GM15510 (cell line): Measurements from ENCODE around the gene CA6.

ENCODE experiments used
- POLR2A ChIP-seq: IDR thresholded peaks from 3 replicates; pipeline ENCODE4 v1.6.1; 2011; ENCODE audit warnings: borderline replicate concordance; ENCODE audit not compliant: insufficient read length; ENCODE audit errors: extremely low read depth

CA6 gene

DNA sequence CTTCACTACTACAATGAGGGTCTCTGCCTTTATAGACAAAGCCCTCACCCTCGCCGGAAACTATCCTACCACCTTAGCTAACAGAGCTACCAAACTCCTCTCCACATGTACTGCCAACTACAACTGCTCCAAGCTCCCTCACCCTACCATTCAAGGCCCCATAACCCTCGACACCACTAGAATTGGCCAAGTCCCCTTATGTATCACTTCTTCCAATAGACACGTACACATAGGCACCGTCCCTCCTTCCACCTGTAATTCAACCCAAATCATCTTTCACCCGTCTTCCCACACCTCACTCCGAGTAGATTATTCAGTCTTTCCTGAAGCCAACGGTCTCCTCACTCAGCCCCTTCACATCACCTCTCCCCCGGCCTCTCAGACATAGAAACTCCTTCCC lies 19.7 kb upstream of the CA6 start:
- TF ChIP-seq POLR2A, result no peak

DNA sequence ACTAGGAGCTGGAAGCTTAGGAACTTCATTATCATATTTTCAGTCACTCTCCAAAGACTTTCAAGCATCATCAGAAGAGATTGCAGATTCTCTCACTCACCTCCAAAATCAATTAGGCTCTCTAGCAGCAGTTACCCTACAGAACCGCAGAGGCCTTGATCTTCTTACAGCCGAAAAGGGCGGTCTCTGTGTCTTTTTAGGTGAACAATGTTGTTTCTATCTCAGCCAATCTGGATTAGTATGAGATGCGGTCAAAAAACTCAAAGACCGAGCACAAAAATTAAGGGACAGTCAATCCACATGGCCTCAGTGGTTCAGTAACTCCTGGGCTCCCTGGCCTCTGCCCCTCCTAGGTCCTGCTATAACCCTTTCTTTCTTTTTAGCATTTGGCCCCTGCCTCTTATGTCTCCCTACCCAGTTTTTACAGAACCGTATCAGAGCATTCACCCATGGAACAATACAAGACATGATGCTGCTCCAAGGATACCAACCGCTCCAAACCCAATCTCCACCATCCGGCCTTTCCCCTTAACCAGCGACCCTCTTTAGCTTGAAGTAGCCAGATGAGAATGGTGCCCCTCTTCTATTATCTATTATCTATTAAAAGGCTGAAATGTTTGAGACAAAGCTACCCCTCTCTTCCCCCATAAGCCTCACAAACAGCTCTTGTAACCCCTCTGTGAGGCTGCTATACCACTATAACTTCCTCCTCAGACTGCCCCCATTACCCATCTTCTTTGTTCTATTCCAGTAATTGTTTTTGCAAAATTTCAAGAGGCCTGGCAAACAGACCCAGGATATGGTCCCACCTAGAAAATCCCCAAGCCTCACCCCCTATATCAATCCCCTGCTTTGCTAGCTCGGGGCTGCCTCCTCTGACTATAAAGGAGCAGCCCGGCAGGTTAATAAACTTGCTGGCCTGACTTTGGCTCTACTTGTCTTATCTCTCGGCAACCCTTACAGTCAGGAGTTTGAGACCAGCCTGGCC lies 18.7 kb upstream of the CA6 start:
- TF ChIP-seq POLR2A, result no peak

DNA sequence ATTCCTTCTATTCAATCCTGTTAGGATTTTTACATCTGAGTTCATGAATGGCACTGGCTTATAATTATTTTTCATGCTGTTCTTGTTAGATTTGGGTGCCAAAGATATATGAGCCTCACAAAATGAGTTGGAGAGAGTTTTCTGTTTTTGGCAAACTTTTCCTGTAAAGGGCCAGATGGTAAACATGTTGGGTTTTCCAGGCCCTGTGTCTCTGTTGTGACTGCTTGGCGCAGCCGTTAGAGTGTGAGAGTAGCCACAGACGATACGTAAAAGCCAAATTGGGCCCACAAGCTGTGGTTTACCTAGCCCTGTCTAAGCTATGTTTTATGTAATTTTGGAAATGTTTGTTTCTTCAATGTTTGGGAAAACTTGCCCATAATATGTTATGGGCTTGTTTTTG lies 15.6 kb upstream of the CA6 start:
- TF ChIP-seq POLR2A, result no peak

DNA sequence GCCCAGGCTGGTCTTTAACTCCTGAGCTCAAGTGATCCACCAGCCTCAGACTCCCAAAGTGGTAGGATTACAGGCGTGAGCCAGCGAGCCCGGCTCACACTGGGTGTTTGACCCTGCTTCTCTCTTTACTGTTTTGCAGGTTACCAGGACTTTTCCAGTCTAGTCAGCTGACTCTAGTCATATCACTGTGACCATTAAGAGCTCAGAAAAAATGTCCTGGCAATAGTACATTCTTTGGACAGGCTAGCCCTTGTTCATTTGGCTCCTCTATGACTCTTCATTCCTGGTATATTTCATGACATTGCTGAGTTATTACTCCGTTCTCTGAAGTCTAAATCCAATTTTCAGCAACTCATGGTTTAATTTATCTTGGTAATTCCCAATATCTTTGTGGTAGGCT lies 8.0 kb upstream of the CA6 start:
- no peak for TF ChIP-seq POLR2A

DNA sequence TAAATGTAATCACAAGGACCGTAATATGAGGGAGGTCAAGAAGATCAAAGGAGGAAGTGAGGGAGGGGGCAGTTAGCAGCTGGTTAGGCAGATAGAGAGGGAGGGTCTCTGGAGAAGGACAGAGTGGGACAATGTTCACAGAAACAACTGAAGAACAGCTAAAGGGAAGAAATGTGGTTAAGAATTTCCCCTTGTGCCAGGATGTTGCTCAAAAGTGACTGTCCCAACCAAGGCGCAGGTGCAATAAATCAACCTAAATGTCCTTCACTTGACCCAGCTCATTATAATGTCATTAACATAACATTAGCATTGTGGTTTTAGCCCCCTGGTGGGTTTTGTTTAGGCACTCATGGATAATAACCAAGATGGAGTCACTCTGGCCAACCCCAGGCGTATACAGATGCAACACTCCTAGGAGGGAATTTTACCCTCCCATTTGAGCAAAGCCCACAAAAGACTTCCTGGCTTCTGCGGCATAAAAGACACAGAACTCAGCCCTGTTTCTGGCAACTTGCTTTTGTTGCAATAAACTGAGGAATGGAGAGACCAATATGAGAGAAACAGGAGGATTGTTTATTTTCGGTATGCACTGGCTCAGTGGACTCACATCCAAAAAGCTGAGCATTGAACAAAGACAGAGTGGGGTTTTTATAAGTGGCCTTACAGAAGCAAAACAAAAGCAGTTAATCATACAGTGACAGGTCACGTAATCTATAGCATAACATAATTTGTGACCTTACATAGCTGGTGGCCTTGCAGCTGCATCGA lies 7.3 kb upstream of the CA6 start:
- no peak for TF ChIP-seq POLR2A

DNA sequence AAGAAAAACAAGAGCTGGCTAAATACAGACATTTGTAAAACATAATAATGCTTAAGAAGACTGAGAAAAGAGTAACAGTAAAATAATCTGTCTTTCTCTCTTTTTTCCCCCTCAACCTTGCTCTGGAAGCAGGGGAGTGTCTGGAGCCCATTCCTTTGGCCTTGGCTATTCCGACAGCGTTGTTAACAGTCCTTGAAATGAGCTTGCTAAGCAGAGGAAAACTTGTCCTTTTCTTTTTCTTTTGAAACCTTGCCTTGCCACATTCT lies 6.7 kb upstream of the CA6 start:
- TF ChIP-seq POLR2A, result no peak

GRCh38 chr1:8939362-8939995 lies 6.2 kb upstream of the CA6 start:
- no peak for TF ChIP-seq POLR2A

- TF ChIP-seq POLR2A, result no peak
Measured at GRCh38 chr1:8941906-8942305, 3.8 kb upstream of the CA6 start.

GRCh38 chr1:8943498-8944405 lies 1.9 kb upstream of the CA6 start:
- TF ChIP-seq POLR2A, result no peak

- TF ChIP-seq POLR2A, result no peak
Measured at GRCh38 chr1:8947127-8947691, 1.5 kb downstream of the CA6 start.

DNA sequence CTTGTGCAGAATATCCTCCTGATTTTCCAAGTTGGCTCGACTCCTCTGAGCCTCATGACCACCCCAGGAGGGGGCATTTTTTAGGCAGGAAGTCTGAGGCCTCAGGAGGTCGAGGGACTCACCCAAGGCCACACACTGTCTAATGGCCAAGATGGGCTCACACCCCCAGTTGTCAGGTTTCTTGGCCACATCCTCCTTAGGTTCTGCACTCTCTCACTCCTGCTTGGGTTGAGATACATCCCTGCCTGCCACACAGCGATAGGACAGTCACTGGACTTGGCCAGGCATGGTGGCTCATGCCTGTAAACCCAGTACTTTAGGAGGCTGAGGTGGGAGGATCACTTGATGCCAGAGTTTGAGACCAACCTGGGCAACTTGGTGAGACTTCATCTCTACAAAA lies 4.6 kb downstream of the CA6 start:
- TF ChIP-seq POLR2A, result no peak

DNA sequence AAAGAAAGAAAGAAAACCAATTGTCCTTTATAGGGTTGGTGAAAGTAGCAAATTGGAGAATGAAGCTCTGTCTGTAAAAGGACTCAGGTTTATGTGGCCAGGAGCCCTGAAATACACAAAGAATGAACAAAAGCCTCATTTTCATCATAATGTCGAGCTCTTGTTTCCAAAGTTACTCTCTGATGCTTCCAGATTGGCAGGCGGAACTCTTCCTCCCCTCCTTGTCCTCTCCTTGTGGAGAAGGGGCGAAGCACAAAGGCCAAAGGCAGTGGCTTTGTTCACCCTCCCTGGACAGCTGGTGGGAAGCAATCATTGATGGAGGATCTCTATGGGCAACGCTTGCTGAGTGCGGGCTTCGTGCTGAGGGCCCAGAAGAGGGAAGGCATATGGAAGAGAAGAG lies 5.6 kb downstream of the CA6 start:
- no peak for TF ChIP-seq POLR2A

DNA sequence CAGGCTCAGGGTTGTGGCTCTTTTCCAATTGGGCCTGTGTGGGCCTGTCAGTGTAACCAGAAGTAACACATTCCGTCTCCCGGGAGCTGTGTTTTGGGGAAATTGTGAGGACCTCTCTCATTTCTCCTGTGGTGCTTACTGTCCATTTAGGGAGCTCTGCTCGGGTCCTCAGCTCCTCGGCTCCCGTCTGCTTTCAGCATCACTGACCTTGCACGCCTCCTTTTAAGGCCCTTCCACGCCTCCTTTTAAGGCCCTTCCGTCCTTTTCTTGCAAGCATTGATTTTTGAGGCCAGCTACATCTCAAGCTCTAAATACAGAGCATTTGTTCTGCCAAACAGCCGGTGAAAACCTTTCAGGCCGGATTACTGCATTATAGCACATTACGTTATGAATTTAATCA lies 9.7 kb downstream of the CA6 start:
- no peak for TF ChIP-seq POLR2A
